HG03039 (cell line): ENCODE results near the gene CPZ.

Experiments used
- ATAC-seq: cut with Tn5 transposase; IDR thresholded peaks from one replicate; pipeline ENCODE4 v1.9.1; 2021; ENCODE audit warnings: mild to moderate bottlenecking, moderate library complexity; ENCODE audit not compliant: unreplicated experiment

Gene CPZ

DNA sequence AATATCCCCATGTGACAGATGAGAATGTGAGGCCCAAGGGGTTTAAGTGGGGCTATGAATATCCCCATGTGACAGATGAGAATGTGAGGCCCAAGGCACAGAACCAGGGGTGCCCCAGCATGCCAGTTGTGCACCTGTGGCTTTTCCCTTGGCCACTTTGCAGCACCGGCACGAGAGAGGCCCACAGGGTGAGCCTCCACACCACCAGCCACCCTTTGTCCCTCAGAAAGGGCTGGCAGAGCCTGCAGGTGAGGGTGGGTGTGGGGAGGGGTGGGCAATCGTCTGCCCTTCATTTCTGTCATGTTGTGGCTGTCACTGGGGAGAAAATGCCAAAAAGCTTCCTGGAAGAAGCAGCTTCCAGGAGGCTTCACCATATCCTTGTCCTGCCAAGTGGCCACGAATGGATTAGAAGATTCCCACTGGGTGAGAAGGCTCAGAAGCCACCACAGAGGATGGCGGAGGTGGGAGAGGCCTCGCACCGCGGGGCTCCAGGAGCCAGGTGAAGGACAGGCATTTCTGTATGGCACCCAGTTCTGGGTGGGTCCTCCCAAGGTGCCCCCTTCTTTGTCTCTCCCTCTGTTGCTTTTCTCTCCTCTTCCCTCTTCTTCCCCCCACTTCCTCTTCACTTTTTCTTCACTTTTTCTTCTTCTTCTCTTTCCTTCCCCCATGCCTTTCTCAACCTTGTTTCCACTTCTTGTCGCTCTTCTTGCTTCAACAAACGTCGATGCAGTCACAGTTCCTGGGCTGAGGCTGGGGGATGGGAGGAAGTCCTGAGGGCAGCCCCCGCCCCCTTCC is 12.8 kb upstream of the CPZ start:
- no peak for ATAC-seq

DNA sequence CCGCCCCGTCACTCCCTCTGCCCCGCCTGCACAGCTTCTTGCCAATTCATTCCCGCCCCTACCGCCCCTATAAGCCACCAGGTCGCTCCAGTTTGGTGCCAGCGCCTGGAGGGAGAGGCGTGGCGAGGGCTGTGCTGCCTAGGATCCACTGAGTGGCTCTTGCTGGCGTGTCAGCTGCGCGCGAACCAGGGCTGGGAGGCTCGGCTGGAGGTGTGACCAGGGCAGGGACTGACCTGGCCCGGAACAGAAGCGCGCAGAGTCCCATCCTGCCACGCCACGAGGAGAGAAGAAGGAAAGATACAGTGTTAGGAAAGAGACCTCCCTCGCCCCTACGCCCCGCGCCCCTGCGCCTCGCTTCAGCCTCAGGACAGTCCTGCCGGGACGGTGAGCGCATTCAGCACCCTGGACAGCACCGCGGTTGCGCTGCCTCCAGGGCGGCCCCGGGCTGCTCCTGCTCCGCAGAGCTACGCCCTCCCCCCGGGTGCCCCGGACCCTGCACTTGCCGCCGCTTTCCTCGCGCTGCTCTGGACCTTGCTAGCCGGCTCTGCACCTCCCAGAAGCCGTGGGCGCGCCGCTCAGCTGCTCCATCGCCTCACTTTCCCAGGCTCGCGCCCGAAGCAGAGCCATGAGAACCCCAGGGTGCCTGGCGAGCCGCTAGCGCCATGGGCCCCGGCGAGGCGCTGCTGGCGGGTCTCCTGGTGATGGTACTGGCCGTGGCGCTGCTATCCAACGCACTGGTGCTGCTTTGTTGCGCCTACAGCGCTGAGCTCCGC is 12.1 kb upstream of the CPZ start, which contains the start of gene GPR78:
Gene GPR78 (plus strand): TSS at position 72 of the 773 bp plus-strand sequence. CDS start 591 bp downstream, at position 663.
- no peak for ATAC-seq

DNA sequence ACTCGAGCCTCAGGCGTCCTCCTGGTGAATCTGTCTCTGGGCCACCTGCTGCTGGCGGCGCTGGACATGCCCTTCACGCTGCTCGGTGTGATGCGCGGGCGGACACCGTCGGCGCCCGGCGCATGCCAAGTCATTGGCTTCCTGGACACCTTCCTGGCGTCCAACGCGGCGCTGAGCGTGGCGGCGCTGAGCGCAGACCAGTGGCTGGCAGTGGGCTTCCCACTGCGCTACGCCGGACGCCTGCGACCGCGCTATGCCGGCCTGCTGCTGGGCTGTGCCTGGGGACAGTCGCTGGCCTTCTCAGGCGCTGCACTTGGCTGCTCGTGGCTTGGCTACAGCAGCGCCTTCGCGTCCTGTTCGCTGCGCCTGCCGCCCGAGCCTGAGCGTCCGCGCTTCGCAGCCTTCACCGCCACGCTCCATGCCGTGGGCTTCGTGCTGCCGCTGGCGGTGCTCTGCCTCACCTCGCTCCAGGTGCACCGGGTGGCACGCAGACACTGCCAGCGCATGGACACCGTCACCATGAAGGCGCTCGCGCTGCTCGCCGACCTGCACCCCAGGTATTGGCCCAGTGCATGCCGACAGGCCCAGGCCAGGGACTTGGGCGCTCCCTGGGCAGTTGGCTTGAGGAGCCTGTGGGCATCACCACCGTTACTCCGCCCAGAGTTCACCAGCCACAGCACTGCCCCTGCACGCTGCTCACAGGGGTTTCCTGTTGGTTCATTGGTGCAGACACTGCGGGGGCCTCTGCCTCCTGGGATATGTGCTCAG is 11.3 kb upstream of the CPZ start:
- ATAC-seq = no peak

DNA sequence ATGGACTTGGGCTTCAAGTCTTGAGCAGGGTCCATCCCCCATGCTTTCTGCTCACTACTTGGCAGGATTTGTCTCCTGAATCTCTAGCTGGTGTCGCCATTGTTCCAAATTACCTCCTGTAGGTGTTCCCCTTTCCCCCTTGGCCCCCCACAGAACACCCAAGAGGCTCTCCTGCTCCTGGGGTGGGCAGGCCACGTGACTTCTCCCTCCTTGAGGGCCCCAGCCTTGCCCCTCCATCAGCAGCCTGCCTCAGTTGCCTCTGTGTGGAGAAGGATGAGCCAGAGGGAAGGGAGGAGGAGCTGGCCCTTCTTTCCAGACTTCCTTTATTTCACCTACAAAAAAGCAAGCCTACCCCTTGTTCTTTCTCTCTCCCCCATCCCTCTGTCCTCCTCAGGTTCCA is 10.5 kb upstream of the CPZ start:
- no peak for ATAC-seq

DNA sequence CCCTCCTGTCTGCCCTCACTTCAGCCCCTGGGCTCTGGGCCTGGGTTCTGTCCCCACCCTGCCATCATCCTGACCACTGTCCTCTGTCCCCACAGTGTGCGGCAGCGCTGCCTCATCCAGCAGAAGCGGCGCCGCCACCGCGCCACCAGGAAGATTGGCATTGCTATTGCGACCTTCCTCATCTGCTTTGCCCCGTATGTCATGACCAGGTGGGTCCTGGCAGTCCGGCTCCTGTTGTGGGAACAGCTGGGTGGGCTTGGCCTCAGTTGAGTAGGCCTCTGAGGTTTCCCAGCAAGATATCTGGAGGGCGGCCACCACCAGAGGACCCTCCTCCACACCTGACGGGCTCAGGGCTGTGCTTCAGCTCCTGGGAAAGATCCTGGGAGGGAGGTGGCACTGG is 10.1 kb upstream of the CPZ start:
- no peak for ATAC-seq

DNA sequence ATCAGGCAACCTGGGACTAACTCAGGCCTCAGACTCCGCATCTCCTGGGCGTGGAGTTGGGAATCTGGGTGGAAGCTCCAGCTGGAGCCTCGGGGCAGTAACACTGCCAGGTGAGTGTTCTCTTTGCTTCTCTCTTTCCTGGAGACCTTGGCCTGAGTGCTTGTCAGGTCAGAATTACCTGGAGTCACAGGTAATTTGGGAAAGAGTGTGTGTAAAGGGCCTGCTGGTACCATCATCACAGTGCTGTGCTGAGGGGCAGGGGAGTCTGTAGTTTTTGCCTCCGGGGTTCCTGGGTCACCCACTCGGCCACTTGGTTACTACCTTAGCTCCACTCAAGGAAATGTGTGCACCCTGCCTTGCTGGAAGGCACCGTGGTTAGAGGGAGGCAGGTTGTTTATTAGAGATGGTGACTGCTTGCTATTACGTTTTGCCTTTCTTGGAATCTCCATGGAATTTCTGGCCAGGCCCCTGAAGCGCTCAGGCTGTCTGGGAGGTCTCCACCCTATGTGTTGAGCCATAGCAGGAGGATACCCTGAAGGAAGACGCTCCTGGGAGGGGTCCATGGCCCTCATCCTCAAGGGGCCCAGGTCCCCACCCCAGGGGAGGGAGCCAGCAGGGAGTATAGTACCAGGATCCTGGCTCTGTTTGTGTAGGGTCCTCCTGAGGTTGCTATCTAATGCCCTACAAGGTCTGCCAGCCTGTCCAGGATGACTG is 9.5 kb upstream of the CPZ start:
- no peak for ATAC-seq

DNA sequence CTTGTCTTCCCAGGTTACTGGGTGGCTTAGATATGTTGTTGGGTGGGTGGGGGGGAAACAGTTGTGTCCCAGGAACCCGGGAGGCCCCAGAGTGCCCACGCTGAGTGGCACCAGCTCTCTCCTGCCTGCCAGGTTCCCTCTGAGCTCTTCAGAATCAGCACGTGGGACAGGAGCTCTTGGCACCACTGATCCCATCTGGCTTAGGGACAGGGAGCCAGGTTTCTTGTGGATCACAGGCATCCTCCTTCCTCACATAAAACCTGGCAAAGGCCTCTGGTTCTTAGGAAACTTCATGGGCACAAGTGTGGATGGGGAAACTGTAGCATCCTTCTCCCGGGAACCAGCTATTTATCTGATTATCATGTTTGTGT is 8.9 kb upstream of the CPZ start:
- ATAC-seq = no peak

DNA sequence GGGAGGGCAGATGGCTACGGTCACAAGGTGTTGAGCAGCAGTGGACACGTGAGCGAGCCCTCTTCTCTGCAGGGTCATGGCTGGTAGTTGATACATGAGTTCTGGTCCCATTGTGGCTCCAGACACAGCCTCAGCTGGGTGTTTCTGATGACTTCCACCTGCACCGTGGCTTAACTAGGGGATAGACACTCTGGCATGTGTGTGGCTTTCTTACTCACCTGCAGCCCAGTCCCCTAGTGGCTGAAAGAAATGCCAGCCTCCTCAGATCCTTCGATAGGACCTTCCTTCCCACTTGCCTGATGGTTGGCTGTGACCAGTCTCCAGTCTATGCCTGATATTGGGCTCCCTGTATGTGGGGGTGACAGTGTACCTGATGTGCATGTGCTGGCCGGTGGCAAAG is 7.4 kb upstream of the CPZ start:
- ATAC-seq = no peak

DNA sequence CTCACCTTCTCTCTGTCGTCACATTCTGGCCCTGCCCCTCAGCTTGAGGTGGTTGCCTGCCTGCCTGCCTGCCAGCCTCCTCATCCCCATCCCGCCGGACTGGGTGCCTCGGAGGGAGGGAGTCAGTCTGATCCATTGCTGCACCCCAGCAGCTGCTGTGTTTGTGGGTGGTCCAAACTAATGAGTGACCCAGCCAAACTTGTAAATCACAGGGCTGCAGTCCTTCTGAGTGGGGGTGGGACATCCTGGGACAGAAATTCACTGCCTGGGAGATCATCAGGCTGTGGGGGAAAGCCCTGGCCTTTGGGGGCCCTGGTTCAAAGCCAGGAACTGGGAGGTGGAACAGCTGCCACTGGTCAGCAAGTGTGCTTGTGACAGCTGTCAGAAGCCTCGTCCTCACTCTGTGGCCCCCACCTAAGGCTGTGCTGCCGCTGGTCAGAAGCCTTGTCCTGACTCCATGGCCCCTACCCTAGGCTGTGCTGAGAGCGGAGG is 6.8 kb upstream of the CPZ start:
- ATAC-seq = no peak

DNA sequence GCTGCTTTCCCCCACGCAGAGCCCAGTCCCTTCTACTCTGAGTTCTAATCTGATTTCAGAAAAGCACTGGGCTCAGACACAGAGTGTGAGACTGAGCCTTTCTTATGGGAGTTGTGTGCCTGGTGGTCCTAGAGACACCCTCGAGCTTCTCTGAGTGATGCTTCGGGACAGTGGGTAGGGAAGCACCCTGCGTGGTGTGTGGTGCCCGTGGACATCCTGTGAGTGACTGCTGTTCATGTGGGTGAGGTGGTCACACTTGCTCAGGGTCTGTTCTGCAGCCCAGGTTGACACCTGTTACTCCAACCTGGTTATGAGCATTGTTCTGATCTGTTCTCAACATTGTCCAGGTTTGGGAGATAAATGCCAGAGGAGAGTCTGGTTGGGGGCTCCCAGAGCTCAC is 6.3 kb upstream of the CPZ start:
- ATAC-seq = no peak

DNA sequence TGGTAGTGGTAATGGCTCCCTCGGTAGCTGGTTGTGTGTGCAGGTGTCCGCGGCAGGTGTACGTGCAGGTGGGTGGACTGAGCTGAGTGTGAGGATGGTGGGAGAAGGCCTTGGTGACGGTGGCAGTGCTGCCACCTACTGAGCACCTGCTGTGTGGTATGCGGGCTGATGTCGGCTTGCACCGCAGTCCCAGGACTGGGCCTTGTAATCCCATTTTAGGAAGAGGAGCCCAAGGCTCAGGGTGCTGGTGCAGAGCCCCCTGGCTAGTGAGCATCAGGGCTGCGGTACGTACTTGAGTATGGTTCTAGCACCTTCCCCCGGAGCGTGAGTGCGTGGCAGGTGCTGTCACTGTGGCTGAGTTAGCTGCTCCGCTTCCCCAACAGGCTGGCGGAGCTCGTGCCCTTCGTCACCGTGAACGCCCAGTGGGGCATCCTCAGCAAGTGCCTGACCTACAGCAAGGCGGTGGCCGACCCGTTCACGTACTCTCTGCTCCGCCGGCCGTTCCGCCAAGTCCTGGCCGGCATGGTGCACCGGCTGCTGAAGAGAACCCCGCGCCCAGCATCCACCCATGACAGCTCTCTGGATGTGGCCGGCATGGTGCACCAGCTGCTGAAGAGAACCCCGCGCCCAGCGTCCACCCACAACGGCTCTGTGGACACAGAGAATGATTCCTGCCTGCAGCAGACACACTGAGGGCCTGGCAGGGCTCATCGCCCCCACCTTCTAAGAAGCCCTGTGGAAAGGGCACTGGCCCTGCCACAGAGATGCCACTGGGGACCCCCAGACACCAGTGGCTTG is 5.7 kb upstream of the CPZ start:
- no peak for ATAC-seq

DNA sequence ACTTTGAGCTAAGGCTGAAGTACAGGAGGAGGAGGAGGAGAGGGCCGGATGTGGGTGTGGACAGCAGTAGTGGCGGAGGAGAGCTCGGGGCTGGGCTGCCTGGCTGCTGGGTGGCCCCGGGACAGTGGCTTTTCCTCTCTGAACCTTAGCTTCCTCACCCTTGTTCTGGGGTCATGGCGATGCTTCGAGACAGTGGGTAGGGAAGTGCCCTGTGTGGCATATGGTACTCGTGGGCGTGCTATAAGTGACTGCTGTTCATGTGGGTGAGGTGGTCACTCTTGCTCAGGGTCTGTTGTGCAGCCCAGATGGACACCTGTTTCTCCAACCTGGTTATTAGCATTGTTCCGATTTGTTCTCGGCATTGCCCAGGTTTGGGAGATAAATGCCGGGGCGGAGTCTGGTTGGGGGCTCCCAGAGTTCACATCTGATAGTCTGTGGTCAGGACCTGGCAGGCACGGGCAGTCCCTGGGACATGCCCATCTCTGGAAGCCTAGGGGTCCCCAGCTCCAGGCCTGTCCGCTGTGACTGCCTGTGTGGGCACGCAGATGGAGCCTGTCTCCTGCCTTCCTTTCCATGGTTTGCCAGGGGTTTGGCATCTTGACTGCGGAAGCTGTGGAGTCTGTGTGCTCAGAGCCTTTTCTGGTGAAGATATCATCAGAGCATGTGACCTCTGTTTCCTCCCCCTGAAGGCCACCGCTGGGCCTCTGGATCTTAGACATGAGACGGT is 4.9 kb upstream of the CPZ start:
- ATAC-seq = no peak

DNA sequence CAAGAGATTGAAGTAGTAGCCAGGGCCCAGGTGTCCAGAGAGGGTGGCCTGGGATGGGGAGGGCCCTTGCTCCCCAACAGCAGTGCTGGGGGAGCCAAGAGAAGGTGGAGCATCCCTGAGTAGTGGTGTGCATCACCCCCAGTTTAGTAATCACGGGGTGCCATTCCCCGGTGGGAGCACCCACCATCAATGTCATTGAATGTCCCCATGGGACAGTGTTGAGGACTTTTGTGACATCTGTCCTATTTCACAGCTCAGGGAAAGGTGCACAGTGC is 4.4 kb upstream of the CPZ start:
- ATAC-seq = no peak

DNA sequence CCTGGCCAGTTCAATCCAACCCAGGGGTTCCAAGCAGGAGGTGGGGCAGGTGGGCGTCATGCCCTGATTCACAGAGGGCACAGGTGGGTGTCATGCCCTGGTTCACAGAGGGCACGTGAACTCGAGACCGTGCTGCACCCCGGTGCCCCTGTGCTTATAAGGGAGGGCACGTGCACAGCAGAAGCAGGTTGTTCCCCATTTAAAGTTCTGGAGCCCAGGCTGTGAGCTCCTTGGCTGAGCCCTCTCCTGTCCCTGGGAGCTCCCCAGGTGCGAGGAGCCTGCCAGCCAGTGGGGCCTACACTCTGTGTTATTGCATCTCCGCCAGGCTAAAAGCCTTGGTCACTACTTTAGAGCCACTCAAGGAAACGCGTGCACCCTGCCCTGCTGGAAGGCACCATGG is 3.2 kb upstream of the CPZ start:
- ATAC-seq = no peak

DNA sequence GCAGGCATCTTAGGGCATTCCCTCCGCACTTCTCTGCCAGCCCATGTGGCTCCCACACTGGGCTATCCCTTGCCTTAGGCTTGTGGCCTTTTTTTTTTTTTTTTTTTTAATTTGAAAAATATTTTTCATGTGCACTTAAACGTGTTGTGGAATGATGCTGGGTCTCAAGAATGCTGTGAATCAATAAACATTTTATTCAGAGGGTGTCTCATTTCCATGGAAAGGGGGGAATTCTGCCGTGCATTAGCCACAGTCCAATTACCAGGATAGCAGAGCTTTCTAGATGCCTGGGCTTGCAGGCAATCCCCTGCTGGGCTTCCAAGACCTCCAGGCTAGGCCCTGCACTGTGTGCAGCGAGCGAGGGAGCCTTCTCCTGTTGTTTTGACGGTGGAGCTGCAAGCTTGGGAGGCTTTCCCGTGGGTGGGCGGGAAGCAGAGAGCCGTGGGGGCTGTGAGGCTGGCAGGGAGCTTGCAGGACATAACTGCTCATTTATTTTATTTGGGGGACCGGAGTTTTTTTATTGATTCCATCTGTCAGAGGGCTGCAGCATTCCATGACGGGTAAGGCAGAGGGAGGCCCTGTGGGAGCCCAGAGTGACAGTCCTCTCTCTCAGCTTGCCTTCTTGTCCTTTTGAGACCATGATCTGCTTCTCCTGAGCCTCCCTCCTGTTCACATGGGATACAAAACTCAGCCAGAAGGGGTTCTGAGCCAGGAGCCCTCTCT is 2.6 kb upstream of the CPZ start:
- ATAC-seq = no peak

DNA sequence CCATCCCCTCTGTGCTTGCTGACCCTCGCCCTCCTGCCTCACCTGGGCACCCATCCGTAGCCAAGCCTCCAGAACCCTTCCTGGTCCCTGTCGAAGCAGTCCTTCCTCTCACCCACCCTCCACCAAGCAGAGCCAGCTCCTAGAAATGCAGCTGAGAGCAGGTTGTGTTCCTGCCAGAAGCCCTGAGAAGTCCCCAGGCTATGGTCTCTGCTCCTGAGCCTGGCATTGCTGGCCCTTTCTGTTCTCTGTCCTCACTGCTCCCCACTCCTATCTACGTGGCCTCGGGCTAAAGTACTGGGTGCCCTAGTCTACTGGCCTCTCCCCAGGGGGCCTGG is 2.1 kb upstream of the CPZ start:
- ATAC-seq = no peak

DNA sequence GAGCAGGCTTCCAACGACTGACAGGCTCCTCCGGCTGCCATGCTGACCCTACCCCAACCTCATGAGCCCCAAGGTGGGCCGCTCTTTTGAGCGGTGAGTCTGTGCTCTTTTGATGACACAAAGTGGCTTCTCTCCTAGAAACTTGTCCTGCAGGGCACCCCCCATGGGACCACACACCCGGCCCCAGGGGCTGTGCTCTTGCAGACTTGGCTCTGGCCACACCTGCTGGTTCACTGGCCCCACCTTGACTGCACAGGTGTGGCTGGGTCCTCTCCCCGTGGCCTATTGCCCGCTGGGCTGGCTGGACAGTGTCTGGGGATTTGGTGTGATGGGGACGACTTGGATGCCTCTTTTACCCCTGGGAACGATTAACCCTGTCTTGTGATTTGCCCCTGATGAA is 1.5 kb upstream of the CPZ start:
- no peak for ATAC-seq

DNA sequence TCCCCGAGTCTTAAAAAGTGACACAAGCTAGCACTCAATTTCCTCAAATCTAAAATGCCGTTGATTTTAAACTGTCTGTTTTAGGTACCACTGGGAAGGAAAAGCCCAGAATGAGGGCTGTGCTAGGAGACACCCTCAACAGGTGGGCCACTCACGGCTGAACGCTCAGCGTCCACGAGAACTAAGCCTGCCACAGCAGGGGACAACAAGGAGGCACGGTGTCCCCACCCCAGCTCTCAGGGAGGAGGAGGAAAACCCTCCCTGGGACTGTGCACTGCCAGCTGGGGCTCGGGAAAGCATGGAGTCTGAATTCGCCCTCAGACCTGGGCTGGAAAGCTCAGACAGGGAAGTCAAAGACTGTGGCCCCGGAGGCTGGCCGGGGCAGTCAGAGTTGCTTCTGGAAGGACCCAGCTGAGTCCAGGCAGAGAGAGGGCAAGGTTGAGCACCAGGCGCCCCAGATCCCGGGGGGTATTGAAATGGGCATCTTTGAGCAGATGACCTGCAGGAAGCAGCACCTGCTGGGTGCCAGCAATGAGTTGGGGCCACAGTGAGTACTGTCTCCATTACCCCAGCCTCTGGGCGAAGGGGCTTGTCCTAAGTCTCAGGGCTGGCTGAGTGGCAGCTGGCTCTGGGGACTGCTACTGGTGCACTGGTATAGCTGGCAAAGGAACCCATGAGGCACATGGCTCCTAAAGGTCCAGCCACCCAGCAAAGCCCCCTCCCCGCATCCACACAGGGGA is 769 bp upstream of the CPZ start:
- ATAC-seq = no peak
